NCI-H1417 treated with DMSO at 0.1 percent for 48 hours (cell line): ENCODE results near the gene TAF8.
"Not testable (repeated sequence)": the region's sequence is repeated elsewhere in the genome, so short reads cannot be mapped to it uniquely, and the experiment has no call there.

Experiments
- DNase-seq: peaks from one replicate; lab custom pipeline; 2025; lab: John Stamatoyannopoulos, UW

Gene TAF8

DNA sequence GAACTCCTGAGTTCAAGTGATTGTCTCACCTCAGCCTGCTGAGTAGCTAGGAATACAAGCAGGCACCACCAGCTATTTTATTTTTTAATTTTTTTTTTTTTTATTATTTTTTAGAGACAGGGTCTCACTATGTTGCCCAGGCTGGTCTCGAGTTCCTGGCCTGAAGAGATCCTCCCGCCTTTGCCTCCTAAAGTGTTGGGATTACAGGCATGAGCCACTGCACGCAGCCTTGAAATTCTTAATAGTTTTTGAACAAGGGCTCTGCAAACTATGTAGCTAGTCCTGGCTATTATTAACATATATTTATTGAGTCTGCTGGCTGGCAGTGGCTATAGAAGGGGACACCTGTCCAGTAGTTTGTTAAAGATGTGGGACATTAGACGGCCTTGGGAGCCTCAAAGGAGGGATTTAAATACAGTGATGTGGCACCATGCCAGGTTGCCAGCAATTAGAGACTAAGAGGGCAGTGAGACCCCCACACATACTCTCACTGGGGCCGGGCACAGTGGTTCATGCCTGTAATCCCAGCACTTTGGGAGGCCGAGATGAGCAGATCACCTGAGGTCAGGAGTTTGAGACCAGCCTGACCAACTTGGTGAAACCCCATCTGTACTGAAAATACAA, 21.1 kb upstream of the TAF8 start:
- no peak for DNase-seq

- no peak for DNase-seq
Observed at GRCh38 chr6:42029881-42030280, 20.4 kb upstream of the TAF8 start.

GRCh38 chr6:42030585-42031506, 19.5 kb upstream of the TAF8 start:
- DNase-seq, result no peak

DNA sequence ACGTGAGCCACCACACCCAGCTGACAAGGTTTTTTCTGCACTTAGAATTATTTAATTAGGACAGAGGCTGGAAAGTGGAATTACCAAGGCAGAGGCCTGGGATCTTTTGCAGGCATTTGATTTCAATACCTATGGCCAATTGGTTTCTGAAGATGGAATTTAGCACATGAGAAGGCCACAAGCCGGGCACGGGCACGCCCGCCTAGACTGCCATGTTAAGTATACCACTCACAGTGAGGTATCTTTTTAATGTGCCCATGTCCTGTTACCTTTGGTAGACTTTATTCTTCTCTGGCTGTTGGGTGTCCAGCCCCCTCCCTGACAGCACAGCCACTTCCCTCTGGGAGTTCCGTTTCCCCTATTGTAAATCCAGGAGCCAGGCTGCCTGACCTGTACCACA, 18.0 kb upstream of the TAF8 start:
- DNase-seq, result no peak

- DNase-seq, result not testable (repeated sequence)
Observed at GRCh38 chr6:42037669-42038068, 12.7 kb upstream of the TAF8 start.

- DNase-seq, result no peak
Observed at GRCh38 chr6:42038163-42038562, 12.2 kb upstream of the TAF8 start.

DNA sequence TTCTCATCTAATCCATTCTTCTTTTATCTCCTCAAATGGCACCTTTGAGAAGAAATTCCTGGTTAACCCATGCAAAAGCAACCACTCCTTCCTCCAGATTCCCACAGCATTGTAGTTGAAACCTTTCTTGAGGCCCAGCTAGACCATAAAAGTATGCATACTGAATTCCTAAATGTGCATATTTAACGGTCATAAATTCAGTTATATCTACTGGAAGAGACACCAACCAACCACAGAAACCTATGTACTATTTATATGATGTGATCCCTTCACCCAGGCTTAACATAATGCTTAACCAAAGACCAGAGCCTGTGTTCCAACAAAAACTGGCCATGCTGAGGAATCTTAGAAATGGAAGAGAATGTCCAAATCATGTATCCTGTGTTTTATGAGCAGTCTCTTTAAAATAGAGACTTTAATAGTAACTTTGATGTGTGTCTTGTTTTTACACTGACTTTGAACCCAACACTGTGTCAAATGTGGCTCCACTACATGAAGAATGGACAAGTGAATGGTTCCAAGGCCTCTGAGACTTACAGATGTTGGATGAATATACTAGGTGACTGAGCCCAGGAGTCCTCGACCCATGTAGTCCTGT, 11.4 kb upstream of the TAF8 start:
- no peak for DNase-seq

DNA sequence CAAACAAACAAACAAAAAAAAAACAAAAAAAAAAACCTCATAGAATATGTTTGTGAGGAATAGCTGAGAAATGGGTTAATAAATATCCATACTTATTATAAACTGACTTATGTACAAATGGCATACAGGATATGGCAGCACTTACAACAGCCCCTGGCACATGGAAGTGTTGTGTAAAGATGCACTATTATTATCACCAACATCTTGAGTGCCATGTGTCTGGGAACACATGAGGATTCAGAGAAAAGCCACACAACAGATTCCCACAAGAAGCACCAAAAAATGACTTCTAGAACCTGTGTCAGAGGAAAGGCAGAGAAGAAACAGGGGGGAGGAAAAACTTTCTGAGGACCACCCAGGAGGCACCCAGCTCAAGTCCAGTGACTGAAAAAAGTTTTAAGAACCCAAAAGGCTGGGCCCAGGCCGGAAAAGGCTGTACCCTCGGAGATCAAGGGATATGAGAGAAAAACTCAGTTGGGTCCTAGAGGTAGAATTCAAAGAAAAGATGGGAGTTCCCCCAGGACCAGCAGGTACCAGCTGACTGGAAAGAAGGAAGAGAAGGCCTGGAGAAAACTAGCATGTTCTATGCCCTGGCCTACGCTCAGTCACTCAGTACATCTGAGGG, 9.4 kb upstream of the TAF8 start:
- no peak for DNase-seq

- no peak for DNase-seq
Observed at GRCh38 chr6:42041481-42042053, 8.8 kb upstream of the TAF8 start.

DNA sequence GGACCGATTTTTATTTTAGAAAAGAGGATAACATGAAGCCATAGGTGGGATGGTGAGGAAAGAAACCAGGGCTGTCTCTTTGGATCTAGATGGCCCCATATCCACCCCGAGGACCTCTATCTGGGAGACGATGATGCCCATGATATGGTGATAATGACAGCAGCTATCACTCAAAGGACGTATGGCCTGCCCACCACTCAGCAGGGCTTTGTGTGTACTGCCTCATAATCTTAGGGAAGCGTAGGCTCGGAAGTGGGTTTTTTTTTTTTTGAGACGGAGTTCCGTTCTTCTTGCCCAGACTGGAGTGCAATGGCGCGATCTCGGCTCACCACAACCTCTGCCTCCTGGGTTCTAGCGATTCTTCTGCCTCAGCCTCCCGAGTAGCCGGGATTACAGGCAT, 8.2 kb upstream of the TAF8 start:
- DNase-seq, result no peak

- DNase-seq, result peak; percentile 23
Observed at GRCh38 chr6:42043787-42044475, 6.4 kb upstream of the TAF8 start.

- no peak for DNase-seq
Observed at GRCh38 chr6:42045538-42046460, 4.5 kb upstream of the TAF8 start.

DNA sequence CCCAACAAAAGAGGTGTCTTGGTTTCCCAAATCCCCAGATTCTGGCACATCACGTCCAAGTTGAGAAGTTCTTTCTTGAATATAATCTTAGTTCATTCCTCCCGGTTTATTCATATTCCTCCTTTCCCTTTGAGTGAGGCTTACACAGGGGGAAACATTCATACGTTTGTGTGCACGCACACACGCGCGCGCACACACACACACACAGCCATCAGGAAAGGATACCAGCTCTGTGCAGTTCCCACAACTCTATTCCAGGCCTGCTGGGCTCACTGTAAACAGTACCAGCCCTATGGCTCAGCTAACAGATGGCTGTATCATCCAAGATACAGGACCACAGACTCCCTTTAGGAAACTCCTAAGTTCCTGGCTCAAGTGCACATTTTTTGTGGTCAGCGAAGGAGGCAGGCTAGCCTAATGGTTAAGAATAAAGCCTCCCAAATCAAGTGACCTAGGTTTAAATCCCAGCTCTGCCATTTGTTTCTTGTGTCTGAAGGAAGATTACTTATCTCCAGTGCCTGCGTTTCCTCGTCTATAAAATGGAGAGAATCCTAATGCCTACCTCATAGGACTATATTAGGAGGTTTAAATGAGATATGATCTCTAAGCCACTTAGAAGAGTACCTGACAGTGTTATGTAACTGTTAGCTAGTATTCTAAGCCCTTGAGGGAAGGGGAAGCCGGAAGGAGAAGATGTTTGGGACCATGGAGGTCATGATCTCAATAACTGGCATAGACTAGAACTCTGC, 3.7 kb upstream of the TAF8 start:
- no peak for DNase-seq

- no peak for DNase-seq
Observed at GRCh38 chr6:42047213-42047590, 3.1 kb upstream of the TAF8 start.

DNA sequence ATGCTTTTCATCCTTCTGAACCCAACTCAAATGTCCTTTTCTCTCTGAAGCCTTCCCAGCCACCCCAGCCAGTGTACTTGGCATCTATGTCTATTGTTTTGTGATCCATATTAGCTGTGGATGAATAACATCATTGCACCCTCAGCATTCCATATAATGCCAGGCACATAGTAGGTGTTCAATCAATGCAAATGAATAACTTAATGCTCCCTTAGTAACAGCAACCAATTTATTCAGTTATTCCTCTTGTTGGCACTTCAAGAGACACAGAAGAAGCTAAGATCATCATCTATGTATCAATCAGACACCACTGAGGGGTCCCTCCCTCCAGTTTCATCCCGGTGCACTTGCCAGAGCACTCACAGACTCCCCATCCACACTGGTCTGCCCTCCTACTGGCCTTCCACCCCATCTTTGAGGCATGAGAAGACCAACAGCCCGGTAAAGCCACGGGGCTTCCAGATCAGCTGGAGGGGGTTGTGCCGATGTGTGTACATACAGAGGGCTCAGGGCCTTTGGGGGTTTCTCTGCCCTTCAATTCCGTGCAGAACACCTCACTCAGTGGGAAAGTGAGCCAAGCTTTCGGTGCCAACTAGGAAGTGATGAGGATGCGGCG, 2.4 kb upstream of the TAF8 start:
- no peak for DNase-seq

DNA sequence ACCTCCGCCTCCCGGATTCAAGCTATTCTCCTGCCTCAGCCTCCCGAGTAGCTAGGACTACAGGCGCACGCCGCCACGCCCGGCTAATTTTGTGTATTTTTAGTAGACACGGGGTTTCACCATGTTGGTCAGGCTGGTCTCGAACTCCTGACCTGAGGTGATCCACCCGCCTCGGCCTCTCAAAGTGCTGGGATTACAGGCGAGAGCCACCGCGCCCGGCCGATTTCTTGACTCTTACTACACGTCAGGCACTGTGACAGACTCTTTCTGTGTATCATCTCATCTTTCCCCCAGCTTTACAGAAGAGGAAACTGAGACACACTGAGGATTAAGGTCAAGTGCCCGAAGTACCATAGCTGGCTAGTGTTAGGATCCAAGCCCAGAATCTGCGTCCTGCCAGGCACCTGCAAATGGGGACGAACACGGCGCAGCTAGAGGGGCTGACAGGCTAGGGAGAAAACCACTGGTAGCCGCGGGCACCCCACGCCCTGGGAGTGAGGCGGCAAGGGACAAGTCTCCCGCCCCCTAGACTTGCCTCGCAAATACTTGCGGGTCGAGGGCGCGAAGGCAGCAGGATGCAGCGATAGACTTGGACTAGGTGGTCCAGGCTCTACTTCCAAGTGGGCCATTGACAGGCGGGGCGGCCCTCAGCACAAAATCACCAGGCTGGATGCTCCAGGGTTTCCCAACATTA, 1.1 kb upstream of the TAF8 start:
- DNase-seq, result no peak

DNA sequence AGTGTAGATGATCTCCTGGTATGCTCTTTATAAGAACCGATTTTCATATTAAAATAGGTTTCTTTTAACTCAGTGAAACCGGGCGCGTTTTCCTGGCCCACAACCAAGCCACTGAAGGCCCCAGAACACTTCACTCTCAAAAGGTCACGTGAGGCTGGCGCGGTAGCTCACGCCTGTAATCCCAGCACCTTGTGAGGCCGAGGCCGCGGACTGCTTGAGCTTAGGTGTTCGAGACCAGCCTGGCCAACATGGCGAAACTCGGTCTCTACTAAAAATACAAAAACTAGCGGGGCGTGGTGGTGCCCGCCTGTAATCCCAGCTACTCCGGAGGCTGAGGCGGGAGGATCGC, 402 bp upstream of the TAF8 start:
- DNase-seq, result no peak

DNA sequence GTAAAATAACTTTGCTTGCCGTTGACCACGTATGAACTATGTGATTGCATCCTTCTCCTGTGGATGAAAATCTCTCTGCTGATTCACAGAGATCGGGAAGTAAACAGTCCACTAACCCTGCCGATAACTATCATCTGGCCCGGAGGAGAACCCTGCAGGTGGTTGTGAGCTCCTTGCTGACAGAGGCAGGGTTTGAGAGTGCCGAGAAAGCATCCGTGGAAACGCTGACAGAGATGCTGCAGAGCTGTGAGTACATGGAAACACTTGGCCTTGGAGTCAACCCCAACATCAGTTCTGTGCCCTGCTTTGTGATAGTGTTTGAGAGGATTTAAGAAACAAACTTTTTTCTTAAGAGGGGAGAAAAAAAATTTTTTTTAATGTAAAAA, 937 bp downstream of the TAF8 start:
- no peak for DNase-seq

GRCh38 chr6:42053601-42054000, 3.3 kb downstream of the TAF8 start:
- DNase-seq, result no peak
